ENCODE measurements around the gene NPHP4.

- TF ChIP-seq CTCF (IDR thresholded peaks at IDR 0.05) (no peak), PBX3 (IDR thresholded peaks at IDR 0.05) (no peak), EP300 (IDR thresholded peaks at IDR 0.05; ENCODE audit: borderline replicate concordance in 1 of 2, low read depth in 1 of 2, low read length in 1 of 2) (no peak), RAD21 (IDR thresholded peaks at IDR 0.05; ENCODE audit: low read length) (no peak), RCOR1 (IDR thresholded peaks at IDR 0.05; ENCODE audit: low read length) (no peak), TCF12 (IDR thresholded peaks at IDR 0.05) (no peak), MXI1 (IDR thresholded peaks at IDR 0.05; ENCODE audit: low read depth, low read length) (no peak), MAX (IDR thresholded peaks at IDR 0.05; ENCODE audit: low read depth) (no peak)
Observed at GRCh38 chr1:6022193-6022592, 30.0 kb upstream of the NPHP4 start.
